Activated T-cell treated with anti-CD3 and anti-CD28 coated beads for 1 hour (primary cell): Measurements from ENCODE around the gene SLC25A23.
A peak's percentile ranks its signal among the peaks of the same experiment; 100 is the strongest.
"Not testable (repeated sequence)": the region's sequence is repeated elsewhere in the genome, so short reads cannot be mapped to it uniquely, and the experiment has no call there.

Experiments
- DNase-seq: peaks from one replicate; pipeline ENCODE4 v3.0.0-alpha.2; 2020; ENCODE audit warnings: low read depth

Gene SLC25A23

GRCh38 chr19:6402058-6402457 lies 57.5 kb downstream of the SLC25A23 start:
- no peak for DNase-seq

DNA sequence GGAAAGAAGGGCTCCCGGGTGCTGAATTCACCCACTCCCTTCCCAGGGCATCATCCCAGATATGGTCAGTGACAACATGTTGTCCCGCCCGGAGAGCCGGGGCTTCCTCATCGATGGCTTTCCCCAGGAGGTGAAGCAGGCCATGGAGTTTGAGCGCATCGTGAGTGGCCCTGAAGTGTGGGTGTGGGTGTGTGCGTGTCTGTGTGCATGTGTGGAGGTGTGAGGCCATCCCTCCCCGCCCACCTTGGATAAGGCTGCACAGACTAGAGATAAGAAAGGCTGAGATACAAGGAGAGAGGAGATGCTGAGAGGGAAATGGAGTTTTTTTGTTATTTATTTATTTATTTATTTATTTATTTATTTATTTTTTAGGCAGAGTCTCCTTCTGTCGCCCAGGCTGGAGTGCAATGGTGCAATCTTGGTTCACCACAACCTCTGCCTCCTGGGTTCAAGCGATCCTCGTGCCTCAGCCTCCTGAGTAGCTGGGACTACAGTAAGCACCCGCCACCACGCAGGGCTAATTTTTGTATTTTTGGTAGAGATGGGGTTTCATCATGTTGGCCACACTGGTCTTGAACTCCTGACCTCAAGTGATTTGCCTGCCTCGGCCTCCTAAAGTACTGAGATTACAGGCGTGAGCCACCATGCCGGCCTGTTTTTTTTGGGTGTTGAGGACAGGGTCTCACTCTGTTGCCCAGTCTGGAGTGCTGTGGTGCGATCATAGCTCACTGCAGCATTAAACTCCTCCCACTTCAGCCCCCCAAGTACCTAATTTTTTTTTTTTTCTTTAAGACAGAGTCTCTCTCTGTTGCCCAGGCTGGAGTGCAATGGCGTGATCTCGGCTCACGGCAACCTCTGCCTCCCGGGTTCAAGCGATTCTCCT lies 59.3 kb downstream of the SLC25A23 start:
- not testable (repeated sequence) for DNase-seq

DNA sequence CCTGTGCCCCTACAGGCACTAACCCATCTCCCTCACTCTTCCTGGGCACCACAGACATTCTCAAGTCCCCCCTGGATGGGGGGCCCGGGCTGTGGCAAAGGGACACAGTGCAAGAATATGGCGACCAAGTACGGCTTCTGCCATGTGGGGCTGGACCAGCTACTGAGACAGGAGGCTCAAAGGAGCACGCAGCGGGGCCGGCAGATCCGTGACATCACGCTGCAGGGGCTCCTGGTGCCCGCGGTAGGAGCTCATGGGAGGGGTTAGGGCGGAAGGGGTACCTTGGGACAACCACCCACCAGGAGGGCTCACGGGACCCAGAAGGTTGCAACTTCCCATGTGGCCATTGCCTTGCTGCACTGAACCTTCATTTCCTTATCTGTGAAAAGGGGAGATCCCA lies 63.3 kb downstream of the SLC25A23 start:
- DNase-seq: no peak

DNA sequence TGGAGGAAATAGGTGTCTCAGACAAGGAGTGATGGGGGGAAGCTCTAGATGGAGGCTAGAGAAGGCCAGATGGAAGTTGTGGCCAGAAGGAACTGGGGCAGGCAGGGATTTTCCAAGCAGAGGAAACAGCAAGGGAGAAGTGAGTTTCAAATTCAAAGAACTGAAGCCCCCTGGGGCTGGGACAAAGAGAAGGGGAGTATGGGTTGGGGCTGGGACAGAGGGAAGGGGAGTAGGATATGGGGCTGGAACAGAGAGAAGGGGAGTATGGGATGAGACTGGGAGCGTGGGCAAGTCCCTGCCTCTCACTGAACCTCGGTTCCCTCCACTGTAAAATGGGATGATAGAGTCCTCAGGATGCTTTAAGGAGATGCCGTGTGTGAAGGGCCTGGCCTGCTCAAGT lies 64.8 kb downstream of the SLC25A23 start:
- no peak for DNase-seq

DNA sequence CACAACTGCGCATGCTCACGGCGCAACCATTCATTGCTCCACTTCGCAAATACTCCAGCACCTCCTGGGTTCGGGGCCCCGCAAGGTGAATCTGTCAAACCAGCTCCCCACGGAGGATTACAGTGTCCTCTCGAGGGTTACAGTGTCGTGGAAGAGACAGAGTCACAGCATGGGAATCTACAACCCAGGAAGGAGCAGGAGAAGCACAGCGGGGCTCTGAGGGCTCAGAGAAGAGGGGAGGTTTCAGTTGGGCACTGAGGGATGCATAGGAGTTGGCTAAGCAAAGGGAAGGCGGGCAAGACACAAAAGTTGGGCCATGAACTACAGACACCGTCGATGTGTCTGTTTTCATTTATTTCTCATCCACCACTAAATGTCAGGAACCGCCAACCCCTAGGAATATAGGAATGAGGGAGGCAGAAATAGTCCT lies 65.6 kb downstream of the SLC25A23 start:
- DNase-seq: peak; percentile 65

DNA sequence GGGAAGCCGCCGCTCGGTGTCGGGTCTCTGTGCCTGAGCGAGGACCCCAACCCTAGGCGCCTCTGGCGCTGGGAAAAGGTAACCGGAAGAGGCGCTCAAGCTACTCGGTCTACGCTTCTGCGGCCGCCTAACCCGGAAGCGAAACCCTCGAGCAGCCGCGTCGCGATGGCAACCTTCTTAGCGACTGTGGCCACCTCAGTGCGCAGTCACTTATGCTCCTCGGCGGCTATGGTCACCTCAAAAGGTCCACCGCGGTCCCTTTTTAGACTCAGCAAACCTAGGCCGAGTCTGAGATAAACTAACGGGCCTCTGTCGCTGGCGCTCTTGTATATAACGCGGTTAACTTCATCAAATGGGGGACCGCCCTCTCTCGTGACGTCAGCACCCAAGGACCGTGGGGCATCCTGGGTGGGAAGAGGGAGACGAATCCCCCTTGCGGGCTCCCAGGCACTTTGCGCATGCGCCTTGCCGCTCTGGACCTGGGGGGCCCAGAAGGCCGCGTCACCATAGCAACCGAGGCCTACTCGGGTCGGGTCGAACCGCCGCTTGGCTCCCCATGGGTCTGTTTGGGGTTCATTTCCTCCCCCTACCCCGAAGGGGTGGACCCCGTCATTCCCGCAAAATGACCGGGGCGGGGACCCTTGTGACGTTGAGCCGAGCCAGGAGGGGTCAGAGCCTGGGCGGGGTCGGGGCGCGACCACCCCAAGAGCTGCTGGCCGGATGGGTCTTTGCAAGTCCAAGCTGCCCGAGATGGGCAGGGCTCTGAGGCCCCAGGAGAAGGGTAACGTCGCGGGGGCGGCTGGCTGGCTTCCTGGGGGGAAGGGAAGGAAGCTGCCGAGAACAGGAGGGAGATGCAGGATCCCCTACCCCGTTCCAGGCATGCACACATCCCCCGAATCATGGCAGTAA lies 66.3 kb downstream of the SLC25A23 start, which contains the start of gene GTF2F1:
Gene GTF2F1, minus strand, starts transcription at position 91 of the 909 bp plus-strand sequence. CDS start 169 bp downstream, outside the sequence.
- DNase-seq: peak; percentile 91

- no peak for DNase-seq
Observed at GRCh38 chr19:6392221-6393073, 67.1 kb downstream of the SLC25A23 start.
